Stimulated activated naive CD8-positive, alpha-beta T cell treated with anti-CD3 and anti-CD28 coated beads, Interleukin-15, Interleukin-2, amounts not matched to agents 100 ng/mL and 50 ng/mL, for 24 hours (primary cell): Measurements from ENCODE around the gene TRPM7.
A peak's percentile ranks its signal among the peaks of the same experiment; 100 is the strongest.

ENCODE experiments used
- H3K27ac Mint-ChIP-seq: one replicate; pipeline ENCODE4 v1.8.0; 2021; ENCODE audit warnings: mild to moderate bottlenecking, mixed read lengths
- H3K27me3 Mint-ChIP-seq: one replicate; pipeline ENCODE4 v1.8.0; 2021; ENCODE audit warnings: mixed read lengths
- H3K36me3 Mint-ChIP-seq: one replicate; pipeline ENCODE4 v1.8.0; 2021; ENCODE audit warnings: low read depth, mixed read lengths
- H3K4me1 Mint-ChIP-seq: one replicate; pipeline ENCODE4 v1.8.0; 2021; ENCODE audit warnings: low read depth, mixed read lengths
- H3K4me3 Mint-ChIP-seq: one replicate; pipeline ENCODE4 v1.8.0; 2021; ENCODE audit warnings: mild to moderate bottlenecking, mixed read lengths
- H3K9me3 Mint-ChIP-seq: one replicate; pipeline ENCODE4 v1.8.0; 2021; ENCODE audit warnings: mixed read lengths

Gene TRPM7

GRCh38 chr15:50562735-50563640, 123.6 kb downstream of the TRPM7 start:
- H3K4me3 Mint-ChIP-seq: peak overlapping the region; percentile 14
- H3K36me3 Mint-ChIP-seq: peaks cover 63% of the 10 kb centered on the region

GRCh38 chr15:50558012-50558411, 128.6 kb downstream of the TRPM7 start:
- H3K4me1 Mint-ChIP-seq: peaks cover 51% of the 10 kb centered on the region
- peak overlapping the region; percentile 40 for H3K27ac Mint-ChIP-seq
- H3K4me3 Mint-ChIP-seq: no peak overlapping the region
- peaks cover 40% of the 10 kb centered on the region for H3K36me3 Mint-ChIP-seq
- no peaks in the 10 kb centered on the region for H3K27me3 Mint-ChIP-seq
- no peaks in the 10 kb centered on the region for H3K9me3 Mint-ChIP-seq

More at GRCh38 chr15:50562735-50563640, 123.6 kb downstream of the TRPM7 start:
- Mint-ChIP-seq H3K27ac (peak overlapping the region; percentile 96), H3K4me1 (peaks cover 33% of the 10 kb centered on the region), H3K27me3 (no peaks in the 10 kb centered on the region), H3K9me3 (no peaks in the 10 kb centered on the region)

- Mint-ChIP-seq H3K9me3 (no peaks in the 10 kb centered on the region), H3K27me3 (no peaks in the 10 kb centered on the region), H3K4me1 (peaks cover 51% of the 10 kb centered on the region), H3K27ac (peak overlapping the region; percentile 83), H3K4me3 (peak overlapping the region; percentile 44), H3K36me3 (peaks cover 30% of the 10 kb centered on the region)
Observed at GRCh38 chr15:50556642-50557371, 129.8 kb downstream of the TRPM7 start.

GRCh38 chr15:50552238-50552637, 134.4 kb downstream of the TRPM7 start:
- H3K4me1 Mint-ChIP-seq: peaks cover 31% of the 10 kb centered on the region
- peaks cover 10% of the 10 kb centered on the region for H3K36me3 Mint-ChIP-seq
- no peak overlapping the region for H3K4me3 Mint-ChIP-seq
- H3K27me3 Mint-ChIP-seq: no peaks in the 10 kb centered on the region
- H3K9me3 Mint-ChIP-seq: no peaks in the 10 kb centered on the region
- no peak overlapping the region for H3K27ac Mint-ChIP-seq

GRCh38 chr15:50549326-50549725, 137.3 kb downstream of the TRPM7 start:
- Mint-ChIP-seq H3K27me3 (no peaks in the 10 kb centered on the region), H3K36me3 (no peaks in the 10 kb centered on the region), H3K9me3 (no peaks in the 10 kb centered on the region), H3K4me1 (peaks cover 15% of the 10 kb centered on the region), H3K4me3 (no peak overlapping the region), H3K27ac (no peak overlapping the region)

GRCh38 chr15:50546566-50546965, 140.0 kb downstream of the TRPM7 start, which contains the start of gene USP50:
USP50 (minus strand) TSS chr15:50546666; CDS start chr15:50546525, 141 bp downstream.
- peaks cover 3% of the 10 kb centered on the region for H3K27me3 Mint-ChIP-seq
- no peaks in the 10 kb centered on the region for H3K9me3 Mint-ChIP-seq
- no peak within 1 kb of the TSS for H3K27ac Mint-ChIP-seq
- H3K36me3 Mint-ChIP-seq: no peaks in the 10 kb centered on the region
- H3K4me3 Mint-ChIP-seq: no peak within 1 kb of the TSS
- no peaks in the 10 kb centered on the region for H3K4me1 Mint-ChIP-seq

GRCh38 chr15:50544368-50544767, 142.2 kb downstream of the TRPM7 start:
- H3K4me3 Mint-ChIP-seq: no peak overlapping the region
- no peaks in the 10 kb centered on the region for H3K36me3 Mint-ChIP-seq
- no peaks in the 10 kb centered on the region for H3K9me3 Mint-ChIP-seq
- peaks cover 3% of the 10 kb centered on the region for H3K27me3 Mint-ChIP-seq
- no peaks in the 10 kb centered on the region for H3K4me1 Mint-ChIP-seq
- no peak overlapping the region for H3K27ac Mint-ChIP-seq

- Mint-ChIP-seq H3K4me3 (no peak overlapping the region), H3K27me3 (peaks cover 3% of the 10 kb centered on the region), H3K4me1 (no peaks in the 10 kb centered on the region), H3K9me3 (no peaks in the 10 kb centered on the region), H3K36me3 (no peaks in the 10 kb centered on the region), H3K27ac (no peak overlapping the region)
Observed at GRCh38 chr15:50543556-50543955, 143.0 kb downstream of the TRPM7 start.

GRCh38 chr15:50542887-50543210, 143.7 kb downstream of the TRPM7 start:
- H3K36me3 Mint-ChIP-seq: no peaks in the 10 kb centered on the region

GRCh38 chr15:50531766-50532165, 154.8 kb downstream of the TRPM7 start:
- H3K27me3 Mint-ChIP-seq: no peaks in the 10 kb centered on the region
- H3K4me1 Mint-ChIP-seq: peaks cover 24% of the 10 kb centered on the region
- no peaks in the 10 kb centered on the region for H3K36me3 Mint-ChIP-seq
- peak overlapping the region; percentile 68 for H3K27ac Mint-ChIP-seq
- H3K4me3 Mint-ChIP-seq: no peak overlapping the region
- H3K9me3 Mint-ChIP-seq: no peaks in the 10 kb centered on the region

More at GRCh38 chr15:50542887-50543210, 143.7 kb downstream of the TRPM7 start:
- H3K27ac Mint-ChIP-seq: no peak overlapping the region
- no peaks in the 10 kb centered on the region for H3K9me3 Mint-ChIP-seq
- peaks cover 3% of the 10 kb centered on the region for H3K27me3 Mint-ChIP-seq
- H3K4me3 Mint-ChIP-seq: no peak overlapping the region
- no peaks in the 10 kb centered on the region for H3K4me1 Mint-ChIP-seq

- H3K36me3 Mint-ChIP-seq: no peaks in the 10 kb centered on the region
- no peaks in the 10 kb centered on the region for H3K9me3 Mint-ChIP-seq
- H3K4me1 Mint-ChIP-seq: peaks cover 24% of the 10 kb centered on the region
- H3K27ac Mint-ChIP-seq: peak overlapping the region; percentile 32
- no peak overlapping the region for H3K4me3 Mint-ChIP-seq
- no peaks in the 10 kb centered on the region for H3K27me3 Mint-ChIP-seq
Observed at GRCh38 chr15:50531163-50531562, 155.4 kb downstream of the TRPM7 start.

- H3K9me3 Mint-ChIP-seq: no peaks in the 10 kb centered on the region
- H3K27ac Mint-ChIP-seq: no peak overlapping the region
- H3K27me3 Mint-ChIP-seq: no peaks in the 10 kb centered on the region
- H3K4me1 Mint-ChIP-seq: no peaks in the 10 kb centered on the region
- H3K4me3 Mint-ChIP-seq: no peak overlapping the region
- H3K36me3 Mint-ChIP-seq: no peaks in the 10 kb centered on the region
Observed at GRCh38 chr15:50523851-50524251, 162.7 kb downstream of the TRPM7 start.

GRCh38 chr15:50519740-50520425, 166.7 kb downstream of the TRPM7 start:
- Mint-ChIP-seq H3K4me1 (no peaks in the 10 kb centered on the region), H3K4me3 (no peak overlapping the region), H3K36me3 (no peaks in the 10 kb centered on the region), H3K9me3 (no peaks in the 10 kb centered on the region), H3K27me3 (no peaks in the 10 kb centered on the region), H3K27ac (no peak overlapping the region)

GRCh38 chr15:50513001-50513400, 173.6 kb downstream of the TRPM7 start:
- Mint-ChIP-seq H3K4me3 (no peak overlapping the region), H3K4me1 (no peaks in the 10 kb centered on the region), H3K27me3 (no peaks in the 10 kb centered on the region), H3K9me3 (no peaks in the 10 kb centered on the region), H3K36me3 (peaks cover 7% of the 10 kb centered on the region), H3K27ac (no peak overlapping the region)
